CD8-positive, alpha-beta memory T cell (primary cell): ENCODE data around the gene IGIP. TPM values are rescaled to one million over a fixed set of nuclear protein-coding genes. Genes with fewer than 3 reads are reported as not detected.
A peak's percentile ranks its signal among the peaks of the same experiment; 100 is the strongest.

Experiments used
- CTCF ChIA-PET: fragments of 350-600 bp; sonication (Branson Sonifier 250); formaldehyde crosslinking; loops from one replicate; lab custom pipeline; 2021; ENCODE audit warnings: antibody characterized with exemption; lab: Charles Lee
- POLR2A ChIA-PET: fragments of 350-600 bp; sonication (Branson Sonifier 250); formaldehyde crosslinking; loops from one replicate; lab custom pipeline; 2021; ENCODE audit warnings: antibody characterized with exemption; lab: Charles Lee
- DNase-seq, 5 donors: peaks; one replicate each; pipeline versions ENCODE4 v3.0.0 to v3.0.0-alpha.2; 2020 to 2022; ENCODE audit warnings: mixed read lengths in 1 of 5
- H3K27ac ChIP-seq: one replicate; pipeline ENCODE4 v1.7.0; 2013; ENCODE audit warnings: low read depth, mild to moderate bottlenecking, low read length, moderate library complexity
- H3K27me3 ChIP-seq: 2 replicates; pipeline ENCODE4 v1.7.0; 2013; ENCODE audit warnings: low read length, mild to moderate bottlenecking; ENCODE audit not compliant: insufficient read depth, poor library complexity, severe bottlenecking
- H3K36me3 ChIP-seq: 2 replicates; pipeline ENCODE4 v1.7.0; 2013; ENCODE audit warnings: mild to moderate bottlenecking, low read length, moderate library complexity; ENCODE audit not compliant: insufficient read depth
- H3K4me1 ChIP-seq: 2 replicates; pipeline ENCODE4 v1.7.0; 2013; ENCODE audit warnings: mild to moderate bottlenecking, low read length, moderate library complexity; ENCODE audit not compliant: insufficient read depth
- H3K4me3 ChIP-seq: 2 replicates; pipeline ENCODE4 v1.7.0; 2013; ENCODE audit warnings: mild to moderate bottlenecking, low read length
- H3K9me3 ChIP-seq: 2 replicates; pipeline ENCODE4 v1.7.0; 2013; ENCODE audit warnings: mild to moderate bottlenecking, low read length
- H3K27ac Mint-ChIP-seq, 8 donors: one replicate each; pipeline ENCODE4 v1.8.0; 2020 to 2021; ENCODE audit warnings: mixed read lengths in 8 of 8, mild to moderate bottlenecking in 6 of 8, inconsistent platforms in 3 of 8, moderate library complexity in 3 of 8
- H3K27me3 Mint-ChIP-seq, 2 donors: one replicate each; pipeline ENCODE4 v1.8.0; 2020 to 2021; ENCODE audit warnings: mixed read lengths in 2 of 2, mild to moderate bottlenecking in 1 of 2, moderate library complexity in 1 of 2
- H3K36me3 Mint-ChIP-seq, 3 donors: one replicate each; pipeline ENCODE4 v1.8.0; 2020 to 2021; ENCODE audit warnings: mixed read lengths in 3 of 3, inconsistent platforms in 1 of 3, mild to moderate bottlenecking in 1 of 3
- H3K4me1 Mint-ChIP-seq, 3 donors: one replicate each; pipeline ENCODE4 v1.8.0; 2020 to 2021; ENCODE audit warnings: mixed read lengths in 3 of 3, inconsistent platforms in 1 of 3, mild to moderate bottlenecking in 1 of 3
- H3K4me3 Mint-ChIP-seq, 7 donors: one replicate each; pipeline ENCODE4 v1.8.0; 2020 to 2021; ENCODE audit warnings: mixed read lengths in 7 of 7, mild to moderate bottlenecking in 6 of 7, moderate library complexity in 4 of 7, inconsistent platforms in 2 of 7
- H3K9me3 Mint-ChIP-seq, 5 donors: one replicate each; pipeline ENCODE4 v1.8.0; 2020 to 2022; ENCODE audit warnings: mixed read lengths in 5 of 5, mild to moderate bottlenecking in 3 of 5, moderate library complexity in 2 of 5, inconsistent platforms in 1 of 5
- polyA plus RNA-seq: library from polyadenylated mRNA; unstranded; fragments of 300-500 nt; fragmentation: Illumina TruSeq; gene quantifications from one replicate; pipeline ENCODE4 v1.2.3, GENCODE V29; 2021
- total RNA-seq, 2 experiments: library from RNA; stranded (reverse); gene quantifications; one replicate each; pipeline ENCODE4 v1.2.3, GENCODE V29; 2021

The IGIP gene
- total and polyA plus RNA-seq, 3 experiments from 2014 or later: 0.29 to 4.1 (median 3.7) TPM

GRCh38 chr5:140142856-140143255, 17.1 kb downstream of the IGIP start:
- Mint-ChIP-seq H3K9me3 (no peaks in the 10 kb centered on the region), H3K4me3 (peak overlapping the region in 1 of 7 donors; percentile 3), H3K36me3 (peaks cover 0 to 2% (median 0%) of the 10 kb centered on the region in 3 donors), H3K4me1 (peaks cover 21 to 34% (median 28%) of the 10 kb centered on the region in 3 donors), H3K27ac (no peak overlapping the region), H3K27me3 (peaks cover 12 to 17% of the 10 kb centered on the region in 2 donors)
- Histone ChIP-seq H3K27ac (no peak overlapping the region), H3K27me3 (peaks cover 11% of the 10 kb centered on the region), H3K36me3 (no peaks in the 10 kb centered on the region), H3K4me3 (no peak overlapping the region), H3K9me3 (no peaks in the 10 kb centered on the region), H3K4me1 (peaks cover 15% of the 10 kb centered on the region)
- CTCF ChIA-PET: interaction anchor here (0.6 to 6.1 kb wide), 11 partner anchors 8 to 109 kb away, joined by 3 to 116 read pairs (median 13); partner anchors contain the start of genes NRG2 and PURA
- no peak for DNase-seq
- POLR2A ChIA-PET: interaction anchor here (1.5 kb wide), 1 partner anchor 28 kb away, joined by 4 read pairs; no protein-coding TSS in a partner anchor

GRCh38 chr5:140143521-140144258, 18.0 kb downstream of the IGIP start:
- Histone ChIP-seq H3K9me3 (no peaks in the 10 kb centered on the region), H3K4me1 (peaks cover 15% of the 10 kb centered on the region), H3K36me3 (no peaks in the 10 kb centered on the region), H3K4me3 (no peak overlapping the region), H3K27me3 (peaks cover 11% of the 10 kb centered on the region), H3K27ac (no peak overlapping the region)
- Mint-ChIP-seq H3K36me3 (peaks cover 0 to 2% (median 0%) of the 10 kb centered on the region in 3 donors), H3K4me3 (no peak overlapping the region), H3K27ac (peak overlapping the region in 1 of 8 donors; percentile 36), H3K9me3 (no peaks in the 10 kb centered on the region), H3K4me1 (peaks cover 20 to 36% (median 26%) of the 10 kb centered on the region in 3 donors), H3K27me3 (peaks cover 12 to 17% of the 10 kb centered on the region in 2 donors)
- ChIA-PET POLR2A (interaction anchor here (0.6 to 3.3 kb wide), 3 partner anchors 29 to 149 kb away, joined by 3 to 12 read pairs (median 4); no protein-coding TSS in a partner anchor), CTCF (interaction anchor here (0.8 to 6.1 kb wide), 24 partner anchors 9 to 357 kb away, joined by 3 to 116 read pairs (median 8); partner anchors contain the start of genes NRG2 and PURA)
- no peak for DNase-seq

- ChIA-PET POLR2A (interaction anchor here (3.3 kb wide), 1 partner anchor 38 kb away, joined by 12 read pairs; no protein-coding TSS in a partner anchor), CTCF (interaction anchor here (0.6 to 6.1 kb wide), 22 partner anchors 11 to 358 kb away, joined by 3 to 116 read pairs (median 8); partner anchors contain the start of genes NRG2 and PURA)
- H3K36me3 Mint-ChIP-seq: peaks cover 0 to 2% (median 0%) of the 10 kb centered on the region in 3 donors
- H3K4me3 Mint-ChIP-seq: peak overlapping the region; percentile 20 to 69 (median 48)
- DNase-seq: no peak
- peaks cover 17 to 32% (median 26%) of the 10 kb centered on the region in 3 donors for H3K4me1 Mint-ChIP-seq
- H3K27me3 Mint-ChIP-seq: peaks cover 12 to 17% of the 10 kb centered on the region in 2 donors
- H3K27ac Mint-ChIP-seq: peak overlapping the region in 2 of 8 donors; percentile 25 to 53
- H3K4me1 ChIP-seq: peaks cover 15% of the 10 kb centered on the region
- H3K27ac ChIP-seq: no peak overlapping the region
- no peaks in the 10 kb centered on the region for H3K36me3 ChIP-seq
- H3K9me3 Mint-ChIP-seq: no peaks in the 10 kb centered on the region
- H3K9me3 ChIP-seq: no peaks in the 10 kb centered on the region
- peak overlapping the region; percentile 32 for H3K4me3 ChIP-seq
- peaks cover 11% of the 10 kb centered on the region for H3K27me3 ChIP-seq
Observed at GRCh38 chr5:140145256-140145655, 19.5 kb downstream of the IGIP start.

GRCh38 chr5:140145818-140146522, 20.2 kb downstream of the IGIP start:
- ChIA-PET POLR2A (interaction anchor here (3.3 kb wide), 1 partner anchor 39 kb away, joined by 12 read pairs; no protein-coding TSS in a partner anchor), CTCF (interaction anchor here (0.7 to 6.1 kb wide), 19 partner anchors 11 to 178 kb away, joined by 3 to 116 read pairs (median 7); partner anchors contain the start of genes NRG2 and PURA)
- peaks cover 17 to 32% (median 26%) of the 10 kb centered on the region in 3 donors for H3K4me1 Mint-ChIP-seq
- Histone ChIP-seq H3K9me3 (no peaks in the 10 kb centered on the region), H3K36me3 (no peaks in the 10 kb centered on the region), H3K27me3 (peaks cover 11% of the 10 kb centered on the region), H3K27ac (no peak overlapping the region), H3K4me1 (peaks cover 15% of the 10 kb centered on the region), H3K4me3 (peak overlapping the region; percentile 32)
- peaks cover 0 to 2% (median 0%) of the 10 kb centered on the region in 3 donors for H3K36me3 Mint-ChIP-seq
- no peaks in the 10 kb centered on the region for H3K9me3 Mint-ChIP-seq
- peaks cover 12 to 17% of the 10 kb centered on the region in 2 donors for H3K27me3 Mint-ChIP-seq
- DNase-seq: peak; percentile 31 to 56 (median 39)
- H3K4me3 Mint-ChIP-seq: peak overlapping the region in 5 of 7 donors; percentile 10 to 69 (median 48)
- H3K27ac Mint-ChIP-seq: no peak overlapping the region

- Mint-ChIP-seq H3K27me3 (peaks cover 12 to 17% of the 10 kb centered on the region in 2 donors), H3K36me3 (peaks cover 0 to 2% (median 0%) of the 10 kb centered on the region in 3 donors), H3K4me3 (peak overlapping the region in 4 of 7 donors; percentile 7 to 44 (median 12)), H3K27ac (no peak overlapping the region), H3K9me3 (no peaks in the 10 kb centered on the region), H3K4me1 (peaks cover 17 to 32% (median 26%) of the 10 kb centered on the region in 3 donors)
- Histone ChIP-seq H3K4me3 (no peak overlapping the region), H3K9me3 (no peaks in the 10 kb centered on the region), H3K27ac (no peak overlapping the region), H3K4me1 (peaks cover 15% of the 10 kb centered on the region), H3K27me3 (peaks cover 11% of the 10 kb centered on the region), H3K36me3 (no peaks in the 10 kb centered on the region)
- ChIA-PET POLR2A (interaction anchor here (3.3 kb wide), 1 partner anchor 39 kb away, joined by 12 read pairs; no protein-coding TSS in a partner anchor), CTCF (interaction anchor here (1.0 to 6.1 kb wide), 11 partner anchors 11 to 178 kb away, joined by 4 to 116 read pairs (median 12); partner anchors contain the start of genes NRG2 and PURA)
- no peak for DNase-seq
Observed at GRCh38 chr5:140146523-140146842, 20.7 kb downstream of the IGIP start.

GRCh38 chr5:140147460-140147859, 21.7 kb downstream of the IGIP start:
- Mint-ChIP-seq H3K27me3 (peaks cover 12 to 17% of the 10 kb centered on the region in 2 donors), H3K36me3 (peaks cover 0 to 2% (median 0%) of the 10 kb centered on the region in 3 donors), H3K4me1 (peaks cover 17 to 32% (median 30%) of the 10 kb centered on the region in 3 donors), H3K4me3 (no peak overlapping the region), H3K27ac (no peak overlapping the region), H3K9me3 (no peaks in the 10 kb centered on the region)
- DNase-seq: no peak
- H3K9me3 ChIP-seq: no peaks in the 10 kb centered on the region
- H3K27ac ChIP-seq: no peak overlapping the region
- H3K4me1 ChIP-seq: peaks cover 15% of the 10 kb centered on the region
- peaks cover 11% of the 10 kb centered on the region for H3K27me3 ChIP-seq
- H3K4me3 ChIP-seq: no peak overlapping the region
- ChIA-PET CTCF (interaction anchor here (1.0 kb wide), 1 partner anchor 40 kb away, joined by 3 read pairs; no protein-coding TSS in a partner anchor), POLR2A (no interaction called here)
- no peaks in the 10 kb centered on the region for H3K36me3 ChIP-seq

GRCh38 chr5:140148508-140148907, 22.8 kb downstream of the IGIP start:
- peaks cover 15% of the 10 kb centered on the region for H3K4me1 ChIP-seq
- Mint-ChIP-seq H3K27ac (no peak overlapping the region), H3K36me3 (peaks cover 0 to 2% (median 0%) of the 10 kb centered on the region in 3 donors), H3K4me3 (no peak overlapping the region), H3K4me1 (peaks cover 17 to 32% (median 30%) of the 10 kb centered on the region in 3 donors), H3K27me3 (peaks cover 12 to 17% of the 10 kb centered on the region in 2 donors), H3K9me3 (no peaks in the 10 kb centered on the region)
- ChIA-PET POLR2A (no interaction called here), CTCF (interaction anchor here (1.0 to 1.7 kb wide), 3 partner anchors 41 to 78 kb away, joined by 3 to 5 read pairs (median 4); no protein-coding TSS in a partner anchor)
- H3K27me3 ChIP-seq: peaks cover 11% of the 10 kb centered on the region
- H3K36me3 ChIP-seq: no peaks in the 10 kb centered on the region
- H3K4me3 ChIP-seq: no peak overlapping the region
- no peaks in the 10 kb centered on the region for H3K9me3 ChIP-seq
- DNase-seq: no peak
- no peak overlapping the region for H3K27ac ChIP-seq
